Measurements from ENCODE around the gene TSEN54.
"Not testable (repeated sequence)": the region's sequence is repeated elsewhere in the genome, so short reads cannot be mapped to it uniquely, and the experiment has no call there.

Gene TSEN54

GRCh38 chr17:75516255-75516618 lies at the start of gene TSEN54:
TSEN54 (plus strand) TSS chr17:75516528; CDS start chr17:75516561, 33 bp downstream.
- DNase-seq, result peak; percentile 98

- no peak for DNase-seq
Observed at GRCh38 chr17:75468291-75468754, 48.0 kb upstream of the TSEN54 start.

- DNase-seq, result no peak
Observed at GRCh38 chr17:75468779-75469373, 47.5 kb upstream of the TSEN54 start.

- DNase-seq, result no peak
Observed at GRCh38 chr17:75471207-75471606, 45.1 kb upstream of the TSEN54 start.

GRCh38 chr17:75472119-75472518 lies 44.2 kb upstream of the TSEN54 start:
- no peak for DNase-seq

GRCh38 chr17:75473246-75473645 lies 43.1 kb upstream of the TSEN54 start:
- no peak for DNase-seq

- no peak for DNase-seq
Observed at GRCh38 chr17:75474736-75475135, 41.6 kb upstream of the TSEN54 start.

GRCh38 chr17:75475144-75475835 lies 41.0 kb upstream of the TSEN54 start:
- no peak for DNase-seq

GRCh38 chr17:75475851-75476250 lies 40.5 kb upstream of the TSEN54 start:
- DNase-seq, result no peak

- DNase-seq, result no peak
Observed at GRCh38 chr17:75476271-75476671, 40.1 kb upstream of the TSEN54 start.

- DNase-seq, result no peak
Observed at GRCh38 chr17:75476752-75477489, 39.4 kb upstream of the TSEN54 start.

- not testable (repeated sequence) for DNase-seq
Observed at GRCh38 chr17:75477490-75477862, 38.9 kb upstream of the TSEN54 start.

- DNase-seq, result no peak
Observed at GRCh38 chr17:75478508-75478907, 37.8 kb upstream of the TSEN54 start.

GRCh38 chr17:75480281-75480680 lies 36.0 kb upstream of the TSEN54 start:
- DNase-seq, result no peak

GRCh38 chr17:75481194-75482068 lies 34.9 kb upstream of the TSEN54 start:
- DNase-seq, result no peak

GRCh38 chr17:75482098-75482942 lies 34.0 kb upstream of the TSEN54 start:
- DNase-seq, result no peak

GRCh38 chr17:75485688-75486087 lies 30.6 kb upstream of the TSEN54 start:
- no peak for DNase-seq

- no peak for DNase-seq
Observed at GRCh38 chr17:75486151-75486550, 30.2 kb upstream of the TSEN54 start.

- no peak for DNase-seq
Observed at GRCh38 chr17:75486951-75487350, 29.4 kb upstream of the TSEN54 start.

GRCh38 chr17:75487351-75488070 lies 28.8 kb upstream of the TSEN54 start:
- DNase-seq, result peak; percentile 72
